Measurements from ENCODE around the gene ADGRL3.

DNA sequence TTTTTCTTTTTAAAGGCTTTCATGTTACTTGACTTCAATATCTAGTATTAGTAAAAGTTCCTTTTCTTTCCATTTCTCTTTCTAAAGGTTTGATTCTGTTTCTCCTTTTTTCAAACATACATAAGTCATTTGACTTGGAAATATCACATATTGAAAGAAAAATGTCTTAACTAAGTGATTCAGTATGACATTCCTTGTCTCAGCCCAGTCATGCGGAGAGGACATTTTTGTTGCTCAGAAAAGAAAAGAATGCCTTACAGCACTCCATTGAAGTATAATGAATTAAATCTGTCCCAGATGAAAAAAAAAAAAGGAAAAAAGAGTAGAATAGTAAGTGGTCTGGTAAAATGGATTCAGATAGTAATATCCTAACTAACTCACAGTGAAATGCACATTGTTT lies 466.1 kb downstream of the ADGRL3 start:
- no peak for TF ChIP-seq ZFP3 (CRISPR knock-in tag; IDR thresholded peaks at IDR 0.05)
- TF ChIP-seq, protein P1, sequence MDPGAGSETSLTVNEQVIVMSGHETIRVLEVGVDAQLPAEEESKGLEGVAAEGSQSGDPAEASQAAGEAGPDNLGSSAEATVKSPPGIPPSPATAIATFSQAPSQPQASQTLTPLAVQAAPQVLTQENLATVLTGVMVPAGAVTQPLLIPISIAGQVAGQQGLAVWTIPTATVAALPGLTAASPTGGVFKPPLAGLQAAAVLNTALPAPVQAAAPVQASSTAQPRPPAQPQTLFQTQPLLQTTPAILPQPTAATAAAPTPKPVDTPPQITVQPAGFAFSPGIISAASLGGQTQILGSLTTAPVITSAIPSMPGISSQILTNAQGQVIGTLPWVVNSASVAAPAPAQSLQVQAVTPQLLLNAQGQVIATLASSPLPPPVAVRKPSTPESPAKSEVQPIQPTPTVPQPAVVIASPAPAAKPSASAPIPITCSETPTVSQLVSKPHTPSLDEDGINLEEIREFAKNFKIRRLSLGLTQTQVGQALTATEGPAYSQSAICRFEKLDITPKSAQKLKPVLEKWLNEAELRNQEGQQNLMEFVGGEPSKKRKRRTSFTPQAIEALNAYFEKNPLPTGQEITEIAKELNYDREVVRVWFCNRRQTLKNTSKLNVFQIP (CRISPR knock-in tag; IDR thresholded peaks at IDR 0.05; ENCODE audit: borderline replicate concordance, low read depth) = no peak
- TF ChIP-seq, protein P2, sequence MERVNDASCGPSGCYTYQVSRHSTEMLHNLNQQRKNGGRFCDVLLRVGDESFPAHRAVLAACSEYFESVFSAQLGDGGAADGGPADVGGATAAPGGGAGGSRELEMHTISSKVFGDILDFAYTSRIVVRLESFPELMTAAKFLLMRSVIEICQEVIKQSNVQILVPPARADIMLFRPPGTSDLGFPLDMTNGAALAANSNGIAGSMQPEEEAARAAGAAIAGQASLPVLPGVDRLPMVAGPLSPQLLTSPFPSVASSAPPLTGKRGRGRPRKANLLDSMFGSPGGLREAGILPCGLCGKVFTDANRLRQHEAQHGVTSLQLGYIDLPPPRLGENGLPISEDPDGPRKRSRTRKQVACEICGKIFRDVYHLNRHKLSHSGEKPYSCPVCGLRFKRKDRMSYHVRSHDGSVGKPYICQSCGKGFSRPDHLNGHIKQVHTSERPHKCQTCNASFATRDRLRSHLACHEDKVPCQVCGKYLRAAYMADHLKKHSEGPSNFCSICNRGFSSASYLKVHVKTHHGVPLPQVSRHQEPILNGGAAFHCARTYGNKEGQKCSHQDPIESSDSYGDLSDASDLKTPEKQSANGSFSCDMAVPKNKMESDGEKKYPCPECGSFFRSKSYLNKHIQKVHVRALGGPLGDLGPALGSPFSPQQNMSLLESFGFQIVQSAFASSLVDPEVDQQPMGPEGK (CRISPR knock-in tag; IDR thresholded peaks at IDR 0.05; ENCODE audit: borderline replicate concordance) = no peak
- TF ChIP-seq OSR1 (CRISPR knock-in tag; IDR thresholded peaks at IDR 0.05) = no peak
- no peak for TF ChIP-seq TOX (CRISPR knock-in tag; IDR thresholded peaks at IDR 0.05; ENCODE audit: borderline replicate concordance)
- no peak for TF ChIP-seq PPARA (CRISPR knock-in tag; IDR thresholded peaks at IDR 0.05; ENCODE audit: borderline replicate concordance)
- no peak for TF ChIP-seq ZNF70 (CRISPR knock-in tag; IDR thresholded peaks at IDR 0.05)
- no peak for TF ChIP-seq ZC3H10 (CRISPR knock-in tag; IDR thresholded peaks at IDR 0.05)
- no peak for TF ChIP-seq ZFP30 (CRISPR knock-in tag; IDR thresholded peaks at IDR 0.05)
- no peak for TF ChIP-seq CSDC2 (CRISPR knock-in tag; IDR thresholded peaks at IDR 0.05)
- TF ChIP-seq ESRRG (CRISPR knock-in tag; IDR thresholded peaks at IDR 0.05) = no peak
- TF ChIP-seq, protein P3, sequence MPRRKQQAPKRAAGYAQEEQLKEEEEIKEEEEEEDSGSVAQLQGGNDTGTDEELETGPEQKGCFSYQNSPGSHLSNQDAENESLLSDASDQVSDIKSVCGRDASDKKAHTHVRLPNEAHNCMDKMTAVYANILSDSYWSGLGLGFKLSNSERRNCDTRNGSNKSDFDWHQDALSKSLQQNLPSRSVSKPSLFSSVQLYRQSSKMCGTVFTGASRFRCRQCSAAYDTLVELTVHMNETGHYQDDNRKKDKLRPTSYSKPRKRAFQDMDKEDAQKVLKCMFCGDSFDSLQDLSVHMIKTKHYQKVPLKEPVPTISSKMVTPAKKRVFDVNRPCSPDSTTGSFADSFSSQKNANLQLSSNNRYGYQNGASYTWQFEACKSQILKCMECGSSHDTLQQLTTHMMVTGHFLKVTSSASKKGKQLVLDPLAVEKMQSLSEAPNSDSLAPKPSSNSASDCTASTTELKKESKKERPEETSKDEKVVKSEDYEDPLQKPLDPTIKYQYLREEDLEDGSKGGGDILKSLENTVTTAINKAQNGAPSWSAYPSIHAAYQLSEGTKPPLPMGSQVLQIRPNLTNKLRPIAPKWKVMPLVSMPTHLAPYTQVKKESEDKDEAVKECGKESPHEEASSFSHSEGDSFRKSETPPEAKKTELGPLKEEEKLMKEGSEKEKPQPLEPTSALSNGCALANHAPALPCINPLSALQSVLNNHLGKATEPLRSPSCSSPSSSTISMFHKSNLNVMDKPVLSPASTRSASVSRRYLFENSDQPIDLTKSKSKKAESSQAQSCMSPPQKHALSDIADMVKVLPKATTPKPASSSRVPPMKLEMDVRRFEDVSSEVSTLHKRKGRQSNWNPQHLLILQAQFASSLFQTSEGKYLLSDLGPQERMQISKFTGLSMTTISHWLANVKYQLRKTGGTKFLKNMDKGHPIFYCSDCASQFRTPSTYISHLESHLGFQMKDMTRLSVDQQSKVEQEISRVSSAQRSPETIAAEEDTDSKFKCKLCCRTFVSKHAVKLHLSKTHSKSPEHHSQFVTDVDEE (CRISPR knock-in tag; IDR thresholded peaks at IDR 0.05) = no peak
- TF ChIP-seq TCF4 (CRISPR knock-in tag; IDR thresholded peaks at IDR 0.05; ENCODE audit: borderline replicate concordance) = no peak
- TF ChIP-seq CSRNP3 (CRISPR knock-in tag; IDR thresholded peaks at IDR 0.05) = no peak
